GM12878 (cell line): Measurements from ENCODE around the gene UBR3. TPM values are rescaled to one million over a fixed set of nuclear protein-coding genes. Genes with fewer than 3 reads are reported as not detected.

Experiments used
- ATAC-seq: fragments of 200-7000 bp; cut with Tn5 transposase; 3 replicates; pipeline ENCODE4 v1.9.1; 2020; ENCODE audit warnings: mild to moderate bottlenecking, moderate library complexity
- BruUV-seq: library from RNA; stranded (reverse); fragments of 400-500 nt; replicated peaks from 2 replicates; lab custom pipeline; 2021; lab: Mats Ljungman, UMichigan
- CTCF ChIA-PET: fragments of 300-600 bp; sonication (Branson Sonifier 250); formaldehyde crosslinking; extraction: SDS; loops from one replicate; lab custom pipeline; 2021; ENCODE audit warnings: inconsistent platforms; lab: Yijun Ruan, JAX
- POLR2A ChIA-PET: fragments of 350-600 bp; formaldehyde crosslinking; extraction: SDS; loops from one replicate; lab custom pipeline; 2021; ENCODE audit warnings: inconsistent platforms; lab: Charles Lee
- RAD21 ChIA-PET: fragments of 300-600 bp; sonication (Branson Sonifier 250); formaldehyde crosslinking; loops from one replicate; lab custom pipeline; 2023; ENCODE audit warnings: antibody characterized with exemption; ENCODE audit not compliant: unreplicated experiment; lab: Charles Lee
- SMC1A ChIA-PET: fragments of 300-600 bp; sonication (Branson Sonifier 250); formaldehyde crosslinking; loops from one replicate; lab custom pipeline; 2023; ENCODE audit not compliant: unreplicated experiment, uncharacterized antibody; lab: Charles Lee
- DNase-seq: peaks from one replicate; pipeline ENCODE4 v3.0.0-alpha.2; 2011; ENCODE audit warnings: low read depth, low spot score
- FAIRE-seq: peaks from 3 replicates; lab custom pipeline; 2011; peaks lifted over from hg19 to GRCh38; lab: Jason Lieb, UNC
- H2AFZ ChIP-seq: 2 replicates; pipeline ENCODE4 v1.6.0; 2011; ENCODE audit warnings: low read depth, low read length, control low read depth; ENCODE audit not compliant: control insufficient read depth
- H3K27ac ChIP-seq: 2 replicates; pipeline ENCODE4 v1.5.1; 2011; ENCODE audit warnings: control low read depth; ENCODE audit not compliant: control insufficient read depth, insufficient read depth
- H3K27me3 ChIP-seq, 2 experiments: replicated peaks in 1 of 2; 2 replicates each; pipeline versions ENCODE4 v1.6.0 to v1.6.1; 2011; ENCODE audit warnings: low read length in 1 of 2; ENCODE audit not compliant: control insufficient read depth in 2 of 2, insufficient read depth in 2 of 2
- H3K36me3 ChIP-seq, 2 experiments: 2 replicates each; pipeline ENCODE4 v1.5.1; 2011; ENCODE audit warnings: low read length in 1 of 2; ENCODE audit not compliant: control insufficient read depth in 2 of 2, insufficient read depth in 2 of 2
- H3K4me1 ChIP-seq: 2 replicates; pipeline ENCODE4 v1.6.1; 2011; ENCODE audit warnings: mild to moderate bottlenecking, low read length, moderate library complexity, mixed read lengths; ENCODE audit not compliant: control insufficient read depth, insufficient read depth
- H3K4me2 ChIP-seq: 2 replicates; pipeline ENCODE4 v1.6.0; 2011; ENCODE audit warnings: control low read depth; ENCODE audit not compliant: control insufficient read depth, insufficient read depth
- H3K4me3 ChIP-seq: fragments of 200-600 bp; sonication (generic); 2 replicates; pipeline ENCODE4 v1.5.1; 2016
- H3K79me2 ChIP-seq: 2 replicates; pipeline ENCODE4 v1.6.0; 2011; ENCODE audit warnings: low read length; ENCODE audit not compliant: control insufficient read depth, insufficient read depth
- H3K9ac ChIP-seq: 2 replicates; pipeline ENCODE4 v1.8.0; 2011; ENCODE audit warnings: low read length, control low read depth, mixed read lengths; ENCODE audit not compliant: control insufficient read depth, insufficient read depth
- H3K9me3 ChIP-seq: replicated peaks from 3 replicates; pipeline ENCODE4 v1.5.1; 2011; ENCODE audit warnings: mild to moderate bottlenecking, low read length; ENCODE audit not compliant: control insufficient read depth, insufficient read depth
- H4K20me1 ChIP-seq: 2 replicates; pipeline ENCODE4 v1.6.0; 2011; ENCODE audit not compliant: control insufficient read depth, insufficient read depth
- BCLAF1 ChIP-seq: fragments of 450-650 bp; IDR thresholded peaks from 2 replicates; pipeline ENCODE4 v1.6.1; 2017; ENCODE audit warnings: antibody characterized with exemption, mild to moderate bottlenecking, moderate library complexity
- CHD4 ChIP-seq: fragments of 200-600 bp; sonication (generic); IDR thresholded peaks from 2 replicates; pipeline ENCODE4 v1.6.1; 2016; ENCODE audit warnings: mild to moderate bottlenecking
- EP300 ChIP-seq, 2 experiments: fragments of 150-350 bp in 1 of 2; IDR thresholded peaks; 2 replicates each; pipeline ENCODE4 v1.6.1; 2011 to 2012; ENCODE audit warnings: low read depth in 2 of 2, low read length in 2 of 2, borderline replicate concordance in 1 of 2, improper control_type of control experiment in 1 of 2, inconsistent platforms in 1 of 2; ENCODE audit not compliant: control insufficient read depth in 1 of 2
- FOS ChIP-seq: IDR thresholded peaks from 3 replicates; pipeline ENCODE4 v1.6.1; 2011; ENCODE audit warnings: borderline replicate concordance; ENCODE audit not compliant: insufficient read length; ENCODE audit errors: extremely low read depth
- GATAD2B ChIP-seq: fragments of 450-650 bp; conservative IDR thresholded peaks from 2 replicates; pipeline ENCODE4 v1.6.1; 2017; ENCODE audit warnings: low read depth, mild to moderate bottlenecking, moderate library complexity
- KLF5 ChIP-seq: fragments of 450-650 bp; IDR thresholded peaks from 2 replicates; pipeline ENCODE4 v1.6.1; 2014; ENCODE audit warnings: mild to moderate bottlenecking; ENCODE audit not compliant: partially characterized antibody
- MEF2B ChIP-seq: fragments of 450-650 bp; IDR thresholded peaks from 2 replicates; pipeline ENCODE4 v1.6.1; 2018; ENCODE audit warnings: mild to moderate bottlenecking, moderate library complexity; ENCODE audit not compliant: partially characterized antibody, poor library complexity, severe bottlenecking
- PAX8 ChIP-seq: fragments of 450-650 bp; IDR thresholded peaks from 2 replicates; pipeline ENCODE4 v1.6.1; 2017; ENCODE audit warnings: mild to moderate bottlenecking, moderate library complexity
- POU2F2 ChIP-seq: IDR thresholded peaks from 3 replicates; pipeline ENCODE4 v1.6.1; 2011; ENCODE audit warnings: low read depth, mild to moderate bottlenecking, low read length, borderline replicate concordance
- TAF1 ChIP-seq: IDR thresholded peaks from 2 replicates; pipeline ENCODE4 v1.6.1; 2011; ENCODE audit warnings: mild to moderate bottlenecking, low read depth, low read length, borderline replicate concordance
- TCF7 ChIP-seq: IDR thresholded peaks from 2 replicates; pipeline ENCODE4 v1.6.1; 2014; ENCODE audit warnings: antibody characterized with exemption, borderline replicate concordance
- ZNF207 ChIP-seq: fragments of 450-650 bp; IDR thresholded peaks from 2 replicates; pipeline ENCODE4 v1.6.1; 2014; ENCODE audit warnings: antibody characterized with exemption, mild to moderate bottlenecking, borderline replicate concordance
- WGBS: methylation state at CpG from one replicate; pipeline ENCODE4 v1.1.6; 2016; ENCODE audit warnings: low lambda C conversion rate; ENCODE audit not compliant: insufficient replicate concordance, insufficient coverage; ENCODE audit errors: missing lambda C conversion rate; 5-methylcytosine and 5-hydroxymethylcytosine counted together
- in situ Hi-C: fragments of 300-500 bp; cut with MboI; formaldehyde crosslinking; loops from 9 replicates; pipeline ENCODE4 v1.14.3; 2018; ENCODE audit warnings: mixed read lengths
- intact Hi-C: fragments of 100-400 bp; cut with micrococcal nuclease; formaldehyde crosslinking; loops from one replicate; pipeline ENCODE4 v1.14.2; 2022; ENCODE audit not compliant: unreplicated experiment
- polyA plus RNA-seq, 11 experiments: library from polyadenylated mRNA; depleted of rRNA in 4 of 11; unstranded in 6 of 11; stranded (reverse) in 5 of 11; fragments of >200 nt; fragmentation: Nextera tagmentation in 4 of 11; fragmentation: Illumina TruSeq in 1 of 11; extraction: Ambion mirVana in 4 of 11; extraction: Trizol in 1 of 11; gene quantifications; 1 replicate in 1 of 11; 2 replicates in 10 of 11; pipeline versions ENCODE4 v1.2.1 to v1.2.3, GENCODE V29; 2011 to 2016; ENCODE audit warnings: inconsistent platforms in 2 of 11, missing spikeins in 2 of 11, low read depth in 1 of 11
- total RNA-seq, 4 experiments: library from RNA; depleted of rRNA in 3 of 4; stranded (reverse); fragments of >200 nt in 3 of 4; fragmentation: Illumina TruSeq in 1 of 4; extraction: Trizol in 1 of 4; gene quantifications; 2 replicates each; pipeline versions ENCODE4 v1.2.1 to v1.2.3, GENCODE V29; 2013 to 2021
- TF ChIP-seq, protein P1 (sequence below): fragments of 450-650 bp; IDR thresholded peaks from 2 replicates; pipeline ENCODE4 v1.6.1; 2017; ENCODE audit warnings: mild to moderate bottlenecking
- TF ChIP-seq, protein P2 (sequence below): fragments of 450-650 bp; IDR thresholded peaks from 2 replicates; pipeline ENCODE4 v1.6.1; 2017; ENCODE audit warnings: mild to moderate bottlenecking, moderate library complexity

UBR3 gene
- total and polyA plus RNA-seq, 10 of the 15 experiments (the other 5 are each of a cell fraction or from before 2014, with no cell fraction given) = 3.8 to 22.9 (median 11.2) TPM

DNA sequence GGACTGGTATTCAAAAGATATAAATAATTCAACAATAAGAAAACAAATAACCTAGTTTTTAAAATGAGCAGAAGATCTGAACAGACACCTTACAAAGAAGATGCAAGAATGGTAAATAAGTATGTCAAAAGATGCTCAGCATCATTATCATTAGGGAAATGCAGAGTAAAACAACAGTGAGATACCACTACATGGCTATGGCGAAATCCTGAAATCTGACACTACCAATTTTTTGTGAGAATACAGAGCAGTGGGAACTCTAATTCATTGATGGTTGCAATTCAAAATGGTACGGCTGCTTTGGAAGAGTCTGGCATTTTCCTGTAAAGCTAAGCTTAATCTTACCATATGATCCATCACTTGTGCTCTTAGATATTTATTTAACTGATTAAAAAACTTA lies 151.8 kb downstream of the UBR3 start (continued):
- TF ChIP-seq TCF7 (no peak), EP300 (IDR thresholded peaks at IDR 0.05; ENCODE audit: borderline replicate concordance in 1 of 2, control insufficient read depth in 1 of 2, low read depth in 2 of 2, low read length in 2 of 2) (no peak), POU2F2 (no peak), TAF1 (no peak)
- TF ChIP-seq, protein P1, sequence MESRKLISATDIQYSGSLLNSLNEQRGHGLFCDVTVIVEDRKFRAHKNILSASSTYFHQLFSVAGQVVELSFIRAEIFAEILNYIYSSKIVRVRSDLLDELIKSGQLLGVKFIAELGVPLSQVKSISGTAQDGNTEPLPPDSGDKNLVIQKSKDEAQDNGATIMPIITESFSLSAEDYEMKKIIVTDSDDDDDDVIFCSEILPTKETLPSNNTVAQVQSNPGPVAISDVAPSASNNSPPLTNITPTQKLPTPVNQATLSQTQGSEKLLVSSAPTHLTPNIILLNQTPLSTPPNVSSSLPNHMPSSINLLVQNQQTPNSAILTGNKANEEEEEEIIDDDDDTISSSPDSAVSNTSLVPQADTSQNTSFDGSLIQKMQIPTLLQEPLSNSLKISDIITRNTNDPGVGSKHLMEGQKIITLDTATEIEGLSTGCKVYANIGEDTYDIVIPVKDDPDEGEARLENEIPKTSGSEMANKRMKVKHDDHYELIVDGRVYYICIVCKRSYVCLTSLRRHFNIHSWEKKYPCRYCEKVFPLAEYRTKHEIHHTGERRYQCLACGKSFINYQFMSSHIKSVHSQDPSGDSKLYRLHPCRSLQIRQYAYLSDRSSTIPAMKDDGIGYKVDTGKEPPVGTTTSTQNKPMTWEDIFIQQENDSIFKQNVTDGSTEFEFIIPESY = no peak

DNA sequence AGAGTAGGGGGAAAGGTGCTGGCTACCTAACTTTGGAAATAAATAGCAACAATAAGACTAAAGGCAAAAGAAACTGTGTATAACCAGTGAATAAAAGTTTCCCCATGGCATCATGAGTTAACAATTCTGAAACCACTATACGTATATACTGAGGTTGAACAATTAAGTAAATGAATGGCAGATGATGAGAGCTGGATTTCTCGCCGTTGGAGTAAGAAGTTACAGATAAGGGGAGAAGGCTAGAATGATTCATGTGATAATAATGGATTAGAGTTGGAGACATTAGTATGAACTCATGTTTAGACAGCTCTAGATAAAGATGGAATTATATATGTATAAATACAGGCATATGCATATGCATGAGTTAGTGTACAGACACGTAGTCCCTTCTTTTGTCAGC lies 152.7 kb downstream of the UBR3 start:
- Histone ChIP-seq H3K4me1 (no peaks in the 10 kb centered on the region), H3K9ac (no peak overlapping the region), H3K27ac (no peak overlapping the region), H3K36me3 (no peaks in the 10 kb centered on the region; a peak in 2 of 4 replicates), H2AFZ (no peak overlapping the region), H3K9me3 (peaks cover 12% of the 10 kb centered on the region), H3K4me3 (no peak overlapping the region), H3K27me3 (no peaks in the 10 kb centered on the region), H4K20me1 (no peaks in the 10 kb centered on the region), H3K79me2 (no peaks in the 10 kb centered on the region), H3K4me2 (no peak overlapping the region)
- RAD21 ChIA-PET = no interaction called here
- intact Hi-C loops = no loop called here
- CTCF ChIA-PET = no interaction called here
- no TSS peak for BruUV-seq
- SMC1A ChIA-PET = no interaction called here
- in situ Hi-C loops = no loop called here
- FAIRE-seq (no peak), DNase-seq (no peak), ATAC-seq (no peak)
- POLR2A ChIA-PET = no interaction called here
- 95% methylated on average over 4 of the region's 4 CpGs for WGBS
- TF ChIP-seq PAX8 (no peak), BCLAF1 (no peak), KLF5 (no peak), GATAD2B (no peak), FOS (no peak), MEF2B (no peak), ZNF207 (no peak), CHD4 (no peak)
- TF ChIP-seq, protein P2, sequence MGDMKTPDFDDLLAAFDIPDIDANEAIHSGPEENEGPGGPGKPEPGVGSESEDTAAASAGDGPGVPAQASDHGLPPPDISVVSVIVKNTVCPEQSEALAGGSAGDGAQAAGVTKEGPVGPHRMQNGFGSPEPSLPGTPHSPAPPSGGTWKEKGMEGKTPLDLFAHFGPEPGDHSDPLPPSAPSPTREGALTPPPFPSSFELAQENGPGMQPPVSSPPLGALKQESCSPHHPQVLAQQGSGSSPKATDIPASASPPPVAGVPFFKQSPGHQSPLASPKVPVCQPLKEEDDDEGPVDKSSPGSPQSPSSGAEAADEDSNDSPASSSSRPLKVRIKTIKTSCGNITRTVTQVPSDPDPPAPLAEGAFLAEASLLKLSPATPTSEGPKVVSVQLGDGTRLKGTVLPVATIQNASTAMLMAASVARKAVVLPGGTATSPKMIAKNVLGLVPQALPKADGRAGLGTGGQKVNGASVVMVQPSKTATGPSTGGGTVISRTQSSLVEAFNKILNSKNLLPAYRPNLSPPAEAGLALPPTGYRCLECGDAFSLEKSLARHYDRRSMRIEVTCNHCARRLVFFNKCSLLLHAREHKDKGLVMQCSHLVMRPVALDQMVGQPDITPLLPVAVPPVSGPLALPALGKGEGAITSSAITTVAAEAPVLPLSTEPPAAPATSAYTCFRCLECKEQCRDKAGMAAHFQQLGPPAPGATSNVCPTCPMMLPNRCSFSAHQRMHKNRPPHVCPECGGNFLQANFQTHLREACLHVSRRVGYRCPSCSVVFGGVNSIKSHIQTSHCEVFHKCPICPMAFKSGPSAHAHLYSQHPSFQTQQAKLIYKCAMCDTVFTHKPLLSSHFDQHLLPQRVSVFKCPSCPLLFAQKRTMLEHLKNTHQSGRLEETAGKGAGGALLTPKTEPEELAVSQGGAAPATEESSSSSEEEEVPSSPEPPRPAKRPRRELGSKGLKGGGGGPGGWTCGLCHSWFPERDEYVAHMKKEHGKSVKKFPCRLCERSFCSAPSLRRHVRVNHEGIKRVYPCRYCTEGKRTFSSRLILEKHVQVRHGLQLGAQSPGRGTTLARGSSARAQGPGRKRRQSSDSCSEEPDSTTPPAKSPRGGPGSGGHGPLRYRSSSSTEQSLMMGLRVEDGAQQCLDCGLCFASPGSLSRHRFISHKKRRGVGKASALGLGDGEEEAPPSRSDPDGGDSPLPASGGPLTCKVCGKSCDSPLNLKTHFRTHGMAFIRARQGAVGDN = no peak
